PC-3 (cell line): ENCODE data around the gene NTM. TPM values are rescaled to one million over a fixed set of nuclear protein-coding genes. Genes with fewer than 3 reads are reported as not detected.

ENCODE experiments used
- ATAC-seq: fragments of 200-7000 bp; cut with Tn5 transposase; 2 replicates; pipeline ENCODE4 v1.9.1; 2020; ENCODE audit warnings: mild to moderate bottlenecking, moderate library complexity
- BruUV-seq: library from RNA; stranded (reverse); fragments of 400-500 nt; replicated peaks from 2 replicates; lab custom pipeline; 2021; lab: Mats Ljungman, UMichigan
- CTCF ChIA-PET: fragments of 300-600 bp; sonication (Branson Sonifier 250); formaldehyde crosslinking; loops from one replicate; lab custom pipeline; 2022; ENCODE audit warnings: antibody characterized with exemption; lab: Charles Lee
- POLR2A ChIA-PET: fragments of 300-600 bp; sonication (Branson Sonifier 250); formaldehyde crosslinking; loops from one replicate; lab custom pipeline; 2022; ENCODE audit warnings: antibody characterized with exemption; ENCODE audit not compliant: unreplicated experiment; lab: Charles Lee
- DNase-seq: peaks from one replicate; pipeline ENCODE4 v3.0.0-alpha.2; 2015
- H2AFZ ChIP-seq: fragments of 300-600 bp; sonication (generic); 2 replicates; pipeline ENCODE4 v1.6.0; 2016; ENCODE audit warnings: antibody characterized with exemption, low read length
- H3F3A ChIP-seq: fragments of 300-600 bp; sonication (generic); one replicate; pipeline ENCODE4 v1.6.0; 2017; ENCODE audit warnings: antibody characterized with exemption, low read length, control low read depth, mild to moderate bottlenecking; ENCODE audit not compliant: unreplicated experiment
- H3K27ac ChIP-seq: fragments of 300-600 bp; sonication (generic); 2 replicates; pipeline ENCODE4 v1.5.1; 2016; ENCODE audit warnings: mild to moderate bottlenecking, low read length
- H3K27me3 ChIP-seq: fragments of 300-600 bp; sonication (generic); 2 replicates; pipeline ENCODE4 v1.6.1; 2016; ENCODE audit warnings: low read length, mixed read lengths
- H3K36me3 ChIP-seq: fragments of 300-600 bp; sonication (generic); 2 replicates; pipeline ENCODE4 v1.6.1; 2016; ENCODE audit warnings: low read depth, mixed run types, low read length, mixed read lengths
- H3K4me1 ChIP-seq: fragments of 300-600 bp; sonication (generic); 2 replicates; pipeline ENCODE4 v1.5.1; 2016; ENCODE audit warnings: low read length; ENCODE audit not compliant: insufficient read depth
- H3K4me2 ChIP-seq: fragments of 300-600 bp; sonication (generic); 2 replicates; pipeline ENCODE4 v1.6.0; 2016; ENCODE audit warnings: low read length
- H3K4me3 ChIP-seq: fragments of 300-600 bp; sonication (generic); 2 replicates; pipeline ENCODE4 v1.5.1; 2016; ENCODE audit warnings: mild to moderate bottlenecking, low read length, mixed read lengths
- H3K79me2 ChIP-seq: fragments of 300-600 bp; sonication (generic); 2 replicates; pipeline ENCODE4 v1.6.1; 2017; ENCODE audit warnings: low read length, mixed read lengths
- H3K9ac ChIP-seq: fragments of 300-600 bp; sonication (generic); 2 replicates; pipeline ENCODE4 v1.6.0; 2016; ENCODE audit warnings: mild to moderate bottlenecking, low read length
- H3K9me2 ChIP-seq: fragments of 300-600 bp; sonication (generic); replicated peaks from 2 replicates; pipeline ENCODE4 v1.6.1; 2016; ENCODE audit warnings: mixed run types, low read length, mixed read lengths
- H3K9me3 ChIP-seq: fragments of 300-600 bp; sonication (generic); 2 replicates; pipeline ENCODE4 v1.6.1; 2016; ENCODE audit warnings: low read length, mixed read lengths
- H4K20me1 ChIP-seq: fragments of 300-600 bp; sonication (generic); 2 replicates; pipeline ENCODE4 v1.6.1; 2016; ENCODE audit warnings: low read length, mixed read lengths
- EZH2 ChIP-seq: fragments of 300-600 bp; sonication (generic); IDR thresholded peaks from one replicate; pipeline ENCODE4 v1.6.1; 2017; ENCODE audit warnings: antibody characterized with exemption, mild to moderate bottlenecking, low read length; ENCODE audit not compliant: unreplicated experiment
- EZH2phosphoT487 ChIP-seq: fragments of 300-600 bp; sonication (generic); IDR thresholded peaks from 2 replicates; pipeline ENCODE4 v1.6.1; 2018; ENCODE audit warnings: mild to moderate bottlenecking, antibody characterized with exemption, low read length, borderline replicate concordance
- intact Hi-C: fragments of 100-400 bp; cut with micrococcal nuclease; formaldehyde crosslinking; loops from 2 replicates; pipeline ENCODE4 v1.9.0; 2023
- total RNA-seq: library from RNA; depleted of rRNA; stranded (reverse); fragments of >200 nt; gene quantifications from 2 replicates; pipeline ENCODE4 v1.2.3, GENCODE V29; 2014
- TF ChIP-seq, protein P1 (sequence below): fragments of 300-600 bp; sonication (generic); conservative IDR thresholded peaks from 2 replicates; pipeline ENCODE4 v1.5.1; 2017; ENCODE audit warnings: antibody characterized with exemption, low read depth, mild to moderate bottlenecking, low read length

NTM gene
- total RNA-seq, 1 experiment from 2014 or later = not detected

DNA sequence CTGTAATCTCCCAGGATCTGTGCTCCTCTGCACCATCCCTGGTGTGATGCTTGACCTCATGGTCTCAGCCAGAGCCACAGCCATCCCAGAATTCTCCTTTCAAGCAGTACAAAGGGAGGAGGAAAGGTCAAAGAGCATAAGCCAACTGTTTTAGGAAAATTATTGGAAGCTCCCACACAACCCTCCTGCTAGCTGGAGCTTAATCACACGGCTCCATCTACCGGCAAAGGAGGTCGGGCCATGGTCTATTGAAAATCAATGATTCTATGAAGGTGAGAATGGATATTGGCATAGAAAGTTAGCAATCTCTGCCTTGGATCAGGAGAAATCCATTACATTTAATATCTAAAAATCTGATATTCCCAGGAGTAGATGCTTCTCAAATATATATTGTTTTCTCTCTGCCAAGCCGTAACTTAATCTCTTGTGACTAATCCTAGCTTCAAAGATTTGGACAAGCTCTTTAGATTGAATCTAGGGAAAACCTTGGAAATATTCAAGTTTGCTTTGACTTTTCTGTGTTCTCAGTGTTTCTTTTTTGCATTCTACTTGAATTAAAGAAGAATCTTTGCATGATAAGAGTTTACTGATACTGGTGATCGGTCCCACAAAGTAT is 259.6 kb downstream of the NTM start:
- Histone ChIP-seq H3K27ac (no peak overlapping the region), H3K9me2 (no peaks in the 10 kb centered on the region), H4K20me1 (no peaks in the 10 kb centered on the region), H3K9ac (no peak overlapping the region), H3K9me3 (no peaks in the 10 kb centered on the region), H2AFZ (no peak overlapping the region), H3K4me1 (no peaks in the 10 kb centered on the region), H3K27me3 (peaks cover 87% of the 10 kb centered on the region), H3K4me3 (no peak overlapping the region), H3K79me2 (no peaks in the 10 kb centered on the region), H3K36me3 (no peaks in the 10 kb centered on the region), H3K4me2 (no peak overlapping the region), H3F3A (no peaks in the 10 kb centered on the region)
- no TSS peak for BruUV-seq
- CTCF ChIA-PET = no interaction called here
- DNase-seq (no peak), ATAC-seq (no peak)
- POLR2A ChIA-PET = no interaction called here
- intact Hi-C loops = no loop called here
- TF ChIP-seq EZH2phosphoT487 = no peak
- no peak for TF ChIP-seq EZH2
- TF ChIP-seq, protein P1, sequence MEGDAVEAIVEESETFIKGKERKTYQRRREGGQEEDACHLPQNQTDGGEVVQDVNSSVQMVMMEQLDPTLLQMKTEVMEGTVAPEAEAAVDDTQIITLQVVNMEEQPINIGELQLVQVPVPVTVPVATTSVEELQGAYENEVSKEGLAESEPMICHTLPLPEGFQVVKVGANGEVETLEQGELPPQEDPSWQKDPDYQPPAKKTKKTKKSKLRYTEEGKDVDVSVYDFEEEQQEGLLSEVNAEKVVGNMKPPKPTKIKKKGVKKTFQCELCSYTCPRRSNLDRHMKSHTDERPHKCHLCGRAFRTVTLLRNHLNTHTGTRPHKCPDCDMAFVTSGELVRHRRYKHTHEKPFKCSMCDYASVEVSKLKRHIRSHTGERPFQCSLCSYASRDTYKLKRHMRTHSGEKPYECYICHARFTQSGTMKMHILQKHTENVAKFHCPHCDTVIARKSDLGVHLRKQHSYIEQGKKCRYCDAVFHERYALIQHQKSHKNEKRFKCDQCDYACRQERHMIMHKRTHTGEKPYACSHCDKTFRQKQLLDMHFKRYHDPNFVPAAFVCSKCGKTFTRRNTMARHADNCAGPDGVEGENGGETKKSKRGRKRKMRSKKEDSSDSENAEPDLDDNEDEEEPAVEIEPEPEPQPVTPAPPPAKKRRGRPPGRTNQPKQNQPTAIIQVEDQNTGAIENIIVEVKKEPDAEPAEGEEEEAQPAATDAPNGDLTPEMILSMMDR = 0 out of 2 replicates have a peak, but pooled peaks have one; percentile 20

DNA sequence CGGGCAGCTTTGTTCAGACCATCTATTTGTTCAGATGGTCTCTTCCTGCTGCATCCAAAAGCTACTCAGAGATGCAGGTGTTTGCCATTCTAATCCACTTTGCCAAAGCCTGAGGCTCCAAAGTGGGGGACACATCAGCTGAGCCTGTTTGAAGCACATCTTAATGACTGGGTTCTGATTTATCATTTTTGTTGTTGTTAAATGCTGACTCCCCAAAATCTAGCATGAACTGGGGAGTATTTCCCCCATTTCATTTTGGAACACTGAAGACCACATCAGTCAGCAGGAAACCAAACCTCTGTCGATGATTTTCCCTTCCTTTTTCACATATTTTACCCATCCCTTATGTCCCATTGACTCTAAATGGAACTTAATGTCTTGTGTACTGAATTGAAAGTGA is 262.6 kb downstream of the NTM start:
- Histone ChIP-seq H3K4me3 (no peak overlapping the region), H3K4me1 (no peaks in the 10 kb centered on the region), H3K36me3 (no peaks in the 10 kb centered on the region), H3K79me2 (no peaks in the 10 kb centered on the region), H3K9me2 (no peaks in the 10 kb centered on the region), H4K20me1 (no peaks in the 10 kb centered on the region), H3K9me3 (no peaks in the 10 kb centered on the region), H3K27me3 (peaks cover 85% of the 10 kb centered on the region), H2AFZ (no peak overlapping the region), H3F3A (no peaks in the 10 kb centered on the region), H3K4me2 (no peak overlapping the region), H3K9ac (no peak overlapping the region), H3K27ac (no peak overlapping the region)
- CTCF ChIA-PET = no interaction called here
- ATAC-seq (no peak), DNase-seq (no peak)
- POLR2A ChIA-PET = no interaction called here
- BruUV-seq = no TSS peak
- intact Hi-C loops = no loop called here
- TF ChIP-seq, protein P1 = no peak
- TF ChIP-seq EZH2 (no peak), EZH2phosphoT487 (no peak)

DNA sequence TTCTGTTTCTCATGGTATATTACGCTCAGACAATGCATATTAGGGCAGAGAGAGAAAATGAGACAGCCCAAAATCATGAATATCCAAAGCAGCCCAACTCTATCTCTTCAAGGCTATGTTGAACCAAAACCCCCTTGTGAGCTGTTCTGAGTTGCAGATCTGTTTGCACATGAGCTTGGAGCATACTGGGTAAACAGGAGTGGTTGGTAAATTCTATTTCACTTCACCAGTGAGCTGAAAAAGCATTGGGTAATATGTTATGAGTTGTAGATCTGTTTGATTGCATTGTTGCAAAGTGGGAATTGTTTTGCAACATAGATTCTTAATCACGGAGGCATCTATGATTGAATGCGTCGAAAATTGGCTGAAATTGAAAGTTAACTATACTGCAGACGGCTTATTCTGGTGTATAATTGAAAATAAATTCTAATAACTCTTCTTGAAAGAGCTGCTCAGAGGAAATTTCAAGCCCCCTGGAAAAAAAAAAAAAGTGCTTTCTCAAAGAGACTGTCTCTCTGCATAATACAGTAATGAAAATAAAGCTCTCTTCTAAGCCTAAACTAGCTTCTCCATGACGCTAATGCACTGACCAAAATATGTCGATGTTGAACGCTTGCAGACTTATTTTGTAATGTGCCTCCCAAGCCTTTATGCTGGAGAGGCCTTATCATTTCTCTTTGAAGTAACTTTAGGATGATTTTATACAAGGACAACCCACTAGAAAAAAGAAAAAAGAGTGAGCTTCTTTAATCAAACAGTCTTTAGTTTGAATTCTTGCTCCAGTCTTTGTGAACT is 263.7 kb downstream of the NTM start:
- Histone ChIP-seq H4K20me1 (no peaks in the 10 kb centered on the region), H2AFZ (no peak overlapping the region), H3K4me3 (no peak overlapping the region), H3K4me1 (no peaks in the 10 kb centered on the region), H3K9ac (no peak overlapping the region), H3K36me3 (no peaks in the 10 kb centered on the region), H3K9me2 (no peaks in the 10 kb centered on the region), H3K27ac (no peak overlapping the region), H3F3A (no peaks in the 10 kb centered on the region), H3K4me2 (no peak overlapping the region), H3K9me3 (no peaks in the 10 kb centered on the region), H3K79me2 (no peaks in the 10 kb centered on the region), H3K27me3 (peaks cover 80% of the 10 kb centered on the region)
- ATAC-seq (no peak), DNase-seq (no peak)
- CTCF ChIA-PET = interaction anchor here (0.7 kb wide), 1 partner anchor 26 kb away, joined by 4 read pairs; no protein-coding TSS in a partner anchor
- no TSS peak for BruUV-seq
- intact Hi-C loops = no loop called here
- TF ChIP-seq EZH2 (no peak), EZH2phosphoT487 (no peak)
- TF ChIP-seq, protein P1 = no peak
- POLR2A ChIA-PET = no interaction called here
